NK-92 (cell line): Measurements from ENCODE around the gene DICER1.
"Not testable (repeated sequence)": the region's sequence is repeated elsewhere in the genome, so short reads cannot be mapped to it uniquely, and the experiment has no call there.

Experiments used
- DNase-seq: peaks from one replicate; lab custom pipeline; 2025; ENCODE audit not compliant: unreplicated experiment; lab: John Stamatoyannopoulos, UW

DICER1 gene

GRCh38 chr14:95185033-95185766 lies 27.9 kb upstream of the DICER1 start:
- DNase-seq = no peak

- DNase-seq = no peak
Observed at GRCh38 chr14:95184413-95184790, 27.1 kb upstream of the DICER1 start.

- no peak for DNase-seq
Observed at GRCh38 chr14:95183532-95184412, 26.4 kb upstream of the DICER1 start.

GRCh38 chr14:95183082-95183481 lies 25.8 kb upstream of the DICER1 start:
- no peak for DNase-seq

GRCh38 chr14:95182379-95182778 lies 25.1 kb upstream of the DICER1 start:
- no peak for DNase-seq

- DNase-seq = no peak
Observed at GRCh38 chr14:95180966-95181741, 23.8 kb upstream of the DICER1 start.

GRCh38 chr14:95175670-95176069 lies 18.3 kb upstream of the DICER1 start:
- not testable (repeated sequence) for DNase-seq

GRCh38 chr14:95174184-95174792 lies 17.0 kb upstream of the DICER1 start:
- DNase-seq = no peak

- DNase-seq = no peak
Observed at GRCh38 chr14:95173518-95173917, 16.2 kb upstream of the DICER1 start.

GRCh38 chr14:95167177-95167576 lies 9.8 kb upstream of the DICER1 start:
- no peak for DNase-seq

- no peak for DNase-seq
Observed at GRCh38 chr14:95165517-95165916, 8.2 kb upstream of the DICER1 start.

GRCh38 chr14:95164506-95164905 lies 7.2 kb upstream of the DICER1 start:
- DNase-seq = no peak

- DNase-seq = no peak
Observed at GRCh38 chr14:95163666-95164065, 6.3 kb upstream of the DICER1 start.

GRCh38 chr14:95163132-95163531 lies 5.8 kb upstream of the DICER1 start:
- DNase-seq = no peak

GRCh38 chr14:95162641-95163040 lies 5.3 kb upstream of the DICER1 start:
- DNase-seq = no peak

GRCh38 chr14:95157048-95157326 lies 342 bp downstream of the DICER1 start:
- no peak for DNase-seq

GRCh38 chr14:95156161-95157047 lies 925 bp downstream of the DICER1 start:
- DNase-seq = no peak

GRCh38 chr14:95155045-95155444 lies 2.3 kb downstream of the DICER1 start:
- no peak for DNase-seq

- no peak for DNase-seq
Observed at GRCh38 chr14:95153866-95154265, 3.5 kb downstream of the DICER1 start.

GRCh38 chr14:95151561-95151960 lies 5.8 kb downstream of the DICER1 start:
- no peak for DNase-seq
